Suppressor macrophage (primary cell): ENCODE data around the gene POU2AF1.
A peak's percentile ranks its signal among the peaks of the same experiment; 100 is the strongest.

ENCODE experiments used
- DNase-seq, 4 experiments: peaks; one replicate each; pipeline ENCODE4 v3.0.0-alpha.2; 2020 to 2022

The POU2AF1 gene

GRCh38 chr11:111386611-111387150, 7.6 kb upstream of the POU2AF1 start:
- no peak for DNase-seq

GRCh38 chr11:111384494-111384893, 5.4 kb upstream of the POU2AF1 start:
- DNase-seq, result no peak

- no peak for DNase-seq
Observed at GRCh38 chr11:111382451-111382850, 3.4 kb upstream of the POU2AF1 start.

DNA sequence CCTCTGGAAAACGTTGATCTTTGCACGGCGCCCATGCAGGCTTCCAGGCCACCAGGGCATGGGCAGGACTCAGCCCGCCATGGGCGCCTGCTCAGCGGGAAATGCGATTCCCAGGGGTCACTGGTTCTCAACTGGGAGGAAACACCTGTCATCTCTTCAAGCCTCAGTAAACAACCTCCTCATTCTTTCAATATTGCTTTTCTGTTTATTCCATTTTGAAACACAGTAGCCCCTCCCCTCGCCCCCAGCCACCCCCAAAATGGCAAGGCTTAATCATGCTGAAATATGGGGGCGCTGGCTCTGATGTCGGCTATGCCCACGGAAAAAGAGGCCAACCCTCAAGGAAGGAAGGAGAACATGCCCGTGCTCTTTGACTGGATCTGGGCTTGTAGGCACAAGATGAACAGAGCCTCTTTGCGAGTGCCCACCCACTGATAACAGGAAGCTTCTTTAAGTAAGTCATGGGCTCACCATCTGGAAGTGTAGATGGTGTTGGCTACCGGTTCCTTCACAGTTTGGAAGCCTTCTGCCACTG, 594 bp upstream of the POU2AF1 start:
- DNase-seq, result no peak

- DNase-seq, result no peak
Observed at GRCh38 chr11:111378185-111378860, 752 bp downstream of the POU2AF1 start.

GRCh38 chr11:111376181-111376871, 2.7 kb downstream of the POU2AF1 start:
- no peak for DNase-seq

DNA sequence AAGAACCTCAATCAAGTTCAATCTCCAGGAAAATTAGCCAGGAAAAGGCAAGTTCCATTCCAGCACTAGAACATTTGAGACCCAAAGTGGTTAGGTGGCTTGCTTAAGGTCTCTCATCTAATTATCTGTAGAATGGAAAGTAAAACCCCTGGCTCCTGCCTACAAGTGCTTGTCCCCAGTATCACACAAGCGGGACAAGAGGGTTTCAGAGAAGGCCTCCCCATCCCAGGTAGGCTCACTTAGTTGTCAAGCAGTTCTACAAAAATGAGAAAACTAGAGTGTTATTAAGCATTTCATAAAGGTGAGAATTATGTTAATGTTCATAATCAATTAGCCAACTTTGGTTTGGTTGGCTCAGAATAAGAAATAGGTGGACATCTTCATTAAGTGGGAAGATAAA, 5.5 kb downstream of the POU2AF1 start:
- no peak for DNase-seq

GRCh38 chr11:111372538-111372937, 6.5 kb downstream of the POU2AF1 start:
- DNase-seq, result no peak

DNA sequence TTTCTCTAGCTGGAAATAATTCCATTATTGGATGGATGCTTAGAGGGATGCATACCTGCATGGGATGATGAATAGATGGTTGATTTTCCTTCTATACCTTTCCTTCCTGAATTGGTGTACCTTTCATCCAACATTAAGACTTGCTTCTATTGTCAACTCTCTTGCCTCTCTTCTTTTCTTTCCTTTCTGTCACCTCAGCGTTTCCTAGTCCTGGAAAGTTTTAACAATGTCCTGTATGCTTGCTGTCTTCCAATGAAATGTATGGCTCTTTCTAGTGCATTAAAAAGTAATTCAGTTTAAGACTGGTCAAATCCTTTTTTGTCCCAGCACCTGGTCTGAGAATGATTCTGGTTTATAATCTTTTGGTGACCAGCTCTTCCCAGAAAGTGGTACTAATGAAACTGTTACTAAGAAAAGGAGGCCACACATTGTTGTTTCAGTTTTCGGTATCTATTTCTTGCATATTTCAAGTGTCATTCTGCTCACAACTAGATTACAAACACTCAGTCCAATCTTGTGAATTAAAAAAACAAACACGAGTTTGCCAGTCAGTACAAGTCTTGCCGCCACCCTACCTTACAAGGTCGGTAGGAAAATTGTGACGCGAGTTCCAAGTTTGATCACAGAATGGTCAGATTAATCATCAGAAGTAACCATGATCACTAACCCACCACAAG, 8.0 kb downstream of the POU2AF1 start:
- no peak for DNase-seq

DNA sequence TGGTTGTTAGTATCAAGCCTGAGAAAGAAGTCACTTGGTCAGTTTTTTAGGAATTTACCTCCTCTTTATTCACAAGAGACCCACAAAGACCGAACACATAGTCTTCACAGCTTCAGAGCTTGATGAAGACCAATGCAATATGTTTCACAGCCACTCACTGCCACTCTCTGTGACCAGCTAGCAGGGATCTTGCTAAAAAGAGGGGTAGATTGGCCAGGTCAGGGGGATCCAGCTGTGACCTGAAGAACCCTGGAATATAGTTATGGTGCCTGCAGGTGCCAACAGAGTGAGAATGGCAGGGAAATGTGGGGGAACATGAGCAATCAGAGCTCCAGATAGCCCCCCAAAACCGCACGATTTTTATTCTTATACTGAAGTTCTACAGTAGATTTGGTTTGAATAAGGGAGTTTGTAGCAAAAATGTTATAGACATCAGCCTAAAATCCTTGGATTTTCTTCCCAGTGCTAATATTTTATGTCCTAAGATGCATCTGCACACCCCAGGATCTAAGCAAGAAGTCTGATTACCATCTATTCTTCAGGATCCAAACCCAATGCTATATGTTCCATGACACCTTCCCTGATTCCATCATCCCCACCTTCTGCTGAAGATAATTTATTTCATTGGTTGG, 8.7 kb downstream of the POU2AF1 start:
- DNase-seq, result no peak

DNA sequence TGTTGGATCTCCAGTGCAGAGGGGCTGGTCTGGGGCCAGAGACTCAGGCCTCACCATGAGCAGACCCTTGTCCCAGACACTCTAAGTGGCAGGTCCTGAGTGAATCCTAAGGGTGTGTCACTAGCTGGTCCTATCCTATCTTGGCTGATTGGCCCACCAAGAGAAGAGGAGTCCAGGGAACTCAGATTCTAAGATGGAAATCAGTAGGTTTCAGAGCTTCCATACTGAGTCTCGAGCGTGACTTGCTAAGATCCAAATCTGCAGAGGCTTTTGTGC, 10.9 kb downstream of the POU2AF1 start:
- DNase-seq, result no peak

GRCh38 chr11:111367411-111368284, 11.4 kb downstream of the POU2AF1 start:
- no peak for DNase-seq

DNA sequence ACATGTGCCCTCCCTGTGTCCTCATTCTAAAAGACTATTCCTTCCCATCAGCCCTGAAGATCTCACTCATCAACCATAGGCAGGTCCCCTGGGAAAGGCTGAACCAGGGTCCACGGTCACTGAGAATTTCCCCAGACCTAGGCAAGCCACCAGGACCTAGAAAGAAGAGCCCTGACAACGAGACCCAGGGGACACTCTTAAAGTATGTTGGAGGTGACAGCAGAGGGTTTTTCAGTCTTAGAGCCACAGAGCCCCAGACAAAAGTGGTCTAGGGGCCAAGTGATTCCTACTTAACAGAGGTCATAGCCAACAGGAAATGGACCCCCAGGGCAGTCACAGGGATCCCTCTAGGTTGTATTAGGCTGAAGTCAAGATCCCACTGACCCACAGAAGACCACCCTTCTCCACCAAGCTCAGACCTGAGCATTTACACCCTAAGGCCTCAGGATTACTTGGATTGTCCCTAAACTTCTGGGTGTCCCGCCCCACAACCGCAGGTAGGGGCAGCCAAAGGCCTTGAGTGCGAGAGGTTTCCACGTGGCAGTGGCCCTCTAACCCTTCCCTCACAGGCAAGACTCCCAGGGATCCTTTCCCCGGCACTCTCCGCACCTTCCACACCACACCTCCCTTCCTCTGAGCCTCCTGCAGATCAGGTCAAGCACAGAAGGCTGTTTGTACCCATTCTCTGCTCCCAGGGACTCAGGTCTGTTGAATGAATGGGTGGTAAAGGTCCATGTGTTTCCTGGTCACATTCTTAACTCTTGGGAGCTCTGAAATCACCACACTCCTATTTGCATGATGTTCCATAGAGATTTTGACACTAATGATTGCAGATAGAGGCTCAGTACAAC, 12.3 kb downstream of the POU2AF1 start:
- no peak for DNase-seq

DNA sequence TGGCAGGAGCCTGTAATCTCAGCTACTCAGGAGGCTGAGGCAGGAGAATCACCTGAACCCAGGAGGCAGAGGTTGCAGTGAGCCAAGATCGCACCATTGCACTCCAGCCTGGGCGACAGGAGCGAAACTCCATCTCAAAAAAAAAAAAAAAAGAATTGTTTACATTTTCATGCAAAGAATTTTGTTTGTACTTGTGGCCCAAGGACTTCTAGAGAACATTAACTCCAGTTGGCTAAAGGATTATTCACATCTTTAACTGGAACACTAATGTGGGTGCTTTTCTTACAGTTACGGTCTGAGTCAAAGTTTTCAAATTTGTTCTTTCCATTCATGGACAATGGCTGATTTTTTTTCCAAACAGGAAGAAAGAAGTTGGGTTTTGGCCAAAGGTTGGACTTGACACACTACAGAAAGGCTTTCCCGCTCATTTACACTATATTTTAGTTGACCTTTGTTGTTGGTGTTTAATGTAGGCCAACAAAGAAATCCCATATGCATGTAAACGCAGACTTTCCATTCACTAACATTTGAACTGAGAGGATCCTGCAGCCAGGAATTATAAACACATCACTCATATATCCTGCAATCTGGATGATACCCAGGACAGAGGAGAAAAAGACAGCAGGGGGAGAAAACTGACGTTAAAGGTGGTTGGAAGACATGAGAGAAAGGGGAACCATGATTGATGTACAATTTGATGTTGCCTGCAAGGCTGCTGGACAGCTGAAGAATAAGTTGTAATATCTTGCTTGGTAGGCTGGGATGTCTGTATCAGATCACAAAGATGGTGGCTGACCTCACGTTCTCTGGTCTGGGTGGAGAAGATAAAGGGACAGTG, 13.1 kb downstream of the POU2AF1 start:
- DNase-seq, result no peak

DNA sequence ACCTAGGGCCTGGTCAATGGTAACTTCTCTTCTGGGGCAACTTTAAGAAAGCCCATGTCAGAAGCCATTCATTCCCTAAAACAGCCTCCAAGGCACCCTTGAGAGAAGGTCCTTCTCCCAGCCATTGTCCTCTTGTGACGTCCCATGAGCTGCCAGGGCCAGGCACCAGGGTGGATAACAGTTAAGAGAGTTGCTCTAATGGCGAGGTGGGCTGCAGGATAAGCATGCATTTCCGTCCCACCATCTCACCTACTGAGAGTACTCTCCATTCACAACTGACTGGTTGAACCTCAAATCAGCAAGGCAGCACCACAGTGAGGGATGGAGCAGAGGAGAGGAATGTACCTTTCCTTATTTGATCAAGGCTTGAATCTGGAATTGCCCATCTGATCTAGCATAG, 14.6 kb downstream of the POU2AF1 start:
- DNase-seq, result no peak

- DNase-seq, result no peak
Observed at GRCh38 chr11:111363985-111364384, 15.1 kb downstream of the POU2AF1 start.

GRCh38 chr11:111362887-111363411, 16.1 kb downstream of the POU2AF1 start:
- no peak for DNase-seq

DNA sequence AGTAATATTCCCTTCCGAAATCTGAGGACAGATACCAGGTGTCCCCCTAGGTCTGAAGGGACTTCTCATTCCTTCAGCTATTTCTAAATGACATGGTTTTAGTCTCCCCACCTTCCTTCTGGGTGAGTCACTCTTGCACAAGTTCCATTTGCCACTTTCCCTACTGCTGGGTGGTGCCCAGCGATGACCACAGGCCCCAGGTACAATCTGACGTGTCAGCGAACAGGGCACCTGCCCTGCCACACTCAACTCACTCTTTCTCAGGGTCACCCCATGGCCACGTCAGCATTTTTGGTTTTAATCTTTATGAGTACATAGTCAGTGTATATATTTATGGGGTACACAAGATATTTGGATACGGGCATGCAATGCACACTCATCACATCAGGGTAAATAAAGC, 17.2 kb downstream of the POU2AF1 start:
- DNase-seq, result no peak

GRCh38 chr11:111361052-111361801, 17.8 kb downstream of the POU2AF1 start:
- DNase-seq, result peak in 3 of 4 experiments; percentile 14 to 39 (median 28)
